GM12875 (cell line): ENCODE data around the gene NAA11.

Experiments
- H3K4me3 ChIP-seq: one replicate; pipeline ENCODE4 v1.5.1; 2011; ENCODE audit warnings: low read depth, low read length, control low read depth
- TF ChIP-seq, protein P1 (sequence below): IDR thresholded peaks from 2 replicates; pipeline ENCODE4 v1.5.1; 2011; ENCODE audit warnings: low read depth, mild to moderate bottlenecking, control low read depth, inconsistent platforms, low read length, moderate library complexity, borderline replicate concordance; ENCODE audit not compliant: insufficient read depth

Gene NAA11

DNA sequence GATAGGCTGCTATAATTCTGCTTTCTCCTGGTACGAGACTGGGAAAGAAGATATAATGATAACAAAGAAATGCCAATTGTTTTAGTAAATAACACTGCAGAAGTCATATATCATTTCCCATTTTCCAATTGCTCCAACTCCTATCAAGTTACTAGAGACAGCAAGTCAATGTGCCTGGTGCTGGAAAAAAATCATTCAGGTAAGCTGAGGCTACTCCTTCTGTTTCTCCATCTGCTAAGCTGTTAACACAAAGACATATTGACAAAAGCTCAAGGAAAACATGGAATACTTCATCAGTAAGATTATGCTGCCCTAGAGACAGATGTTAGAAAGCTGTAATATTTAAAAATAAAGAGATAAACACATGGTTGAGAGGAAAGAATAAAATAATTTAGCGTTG, 10.0 kb downstream of the NAA11 start:
- H3K4me3 ChIP-seq: no peak overlapping the region
- TF ChIP-seq, protein P1, sequence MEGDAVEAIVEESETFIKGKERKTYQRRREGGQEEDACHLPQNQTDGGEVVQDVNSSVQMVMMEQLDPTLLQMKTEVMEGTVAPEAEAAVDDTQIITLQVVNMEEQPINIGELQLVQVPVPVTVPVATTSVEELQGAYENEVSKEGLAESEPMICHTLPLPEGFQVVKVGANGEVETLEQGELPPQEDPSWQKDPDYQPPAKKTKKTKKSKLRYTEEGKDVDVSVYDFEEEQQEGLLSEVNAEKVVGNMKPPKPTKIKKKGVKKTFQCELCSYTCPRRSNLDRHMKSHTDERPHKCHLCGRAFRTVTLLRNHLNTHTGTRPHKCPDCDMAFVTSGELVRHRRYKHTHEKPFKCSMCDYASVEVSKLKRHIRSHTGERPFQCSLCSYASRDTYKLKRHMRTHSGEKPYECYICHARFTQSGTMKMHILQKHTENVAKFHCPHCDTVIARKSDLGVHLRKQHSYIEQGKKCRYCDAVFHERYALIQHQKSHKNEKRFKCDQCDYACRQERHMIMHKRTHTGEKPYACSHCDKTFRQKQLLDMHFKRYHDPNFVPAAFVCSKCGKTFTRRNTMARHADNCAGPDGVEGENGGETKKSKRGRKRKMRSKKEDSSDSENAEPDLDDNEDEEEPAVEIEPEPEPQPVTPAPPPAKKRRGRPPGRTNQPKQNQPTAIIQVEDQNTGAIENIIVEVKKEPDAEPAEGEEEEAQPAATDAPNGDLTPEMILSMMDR: no peak

DNA sequence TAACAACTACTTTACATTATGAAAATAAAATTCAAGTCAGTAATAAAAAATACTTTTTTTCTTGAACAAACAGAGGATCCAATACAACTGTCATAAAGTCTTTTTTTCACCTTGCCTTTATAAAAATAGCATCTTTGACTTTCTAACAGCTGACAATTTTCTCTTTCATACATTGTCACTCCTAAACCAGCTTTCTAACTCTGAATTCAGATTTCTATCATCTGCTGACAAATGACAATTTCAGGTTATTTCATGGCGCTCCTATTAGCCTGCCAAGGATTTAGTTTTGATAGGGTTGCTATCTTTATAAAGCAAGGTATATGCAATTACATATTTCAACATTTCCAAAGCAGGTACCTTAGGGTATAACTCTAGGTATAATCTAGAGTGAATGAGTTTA, 14.6 kb downstream of the NAA11 start:
- TF ChIP-seq, protein P1: no peak
- H3K4me3 ChIP-seq: no peak overlapping the region

DNA sequence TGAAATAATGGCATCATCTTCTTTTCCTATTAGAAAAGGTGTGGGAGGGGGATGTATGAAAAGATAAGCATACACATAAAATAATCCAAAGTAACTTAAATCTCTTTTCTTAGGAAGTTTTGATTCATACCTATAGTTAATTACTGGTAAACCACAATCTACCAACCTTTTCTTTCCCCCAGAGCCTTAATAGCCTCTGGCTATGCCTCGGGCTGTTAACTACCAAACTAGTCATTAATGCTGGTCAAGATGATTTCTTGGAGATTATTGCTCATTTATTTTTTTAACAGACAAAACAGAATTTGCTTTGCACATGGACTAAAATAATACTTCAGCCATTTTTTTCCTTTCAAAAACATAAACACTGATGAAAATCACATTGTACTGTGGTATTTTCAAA, 16.9 kb downstream of the NAA11 start:
- H3K4me3 ChIP-seq: no peak overlapping the region
- TF ChIP-seq, protein P1: no peak

DNA sequence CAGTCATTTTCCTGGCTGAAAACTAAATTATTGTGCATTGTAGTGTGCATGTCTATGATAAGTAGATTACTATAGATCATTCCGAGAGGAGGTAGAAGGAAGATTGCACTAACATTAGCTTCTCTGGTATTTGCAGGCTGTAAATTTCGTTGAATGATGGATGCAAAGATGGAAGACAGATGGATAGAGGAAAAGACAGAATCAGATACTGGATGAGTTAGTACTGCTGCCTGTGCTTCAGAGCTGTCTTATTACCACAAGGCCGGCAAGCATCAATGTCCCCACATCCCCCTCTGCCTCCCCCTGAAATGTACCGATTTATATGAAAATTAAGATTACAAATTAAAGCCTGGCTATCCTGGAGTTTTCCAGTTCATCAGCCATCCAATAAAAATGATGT, 17.7 kb downstream of the NAA11 start:
- TF ChIP-seq, protein P1: no peak
- no peak overlapping the region for H3K4me3 ChIP-seq

DNA sequence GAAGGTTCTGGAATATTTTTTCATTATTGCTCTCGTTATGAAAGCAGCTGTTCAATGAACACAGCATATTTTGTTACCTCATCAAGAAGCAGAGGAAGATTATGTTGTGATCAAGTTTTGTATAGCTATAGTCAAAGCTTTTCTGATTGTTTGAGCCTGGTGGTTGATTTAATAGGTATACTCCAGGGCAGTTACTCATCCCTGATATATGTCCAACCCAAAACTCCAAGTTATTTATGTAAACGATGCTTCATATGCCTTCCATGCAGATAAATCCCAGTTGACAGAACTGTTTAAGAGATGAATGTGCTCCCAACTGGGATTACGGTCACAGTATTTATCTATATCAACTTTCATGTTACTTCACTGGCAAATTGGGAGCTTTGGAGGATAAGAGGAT, 19.1 kb downstream of the NAA11 start:
- no peak overlapping the region for H3K4me3 ChIP-seq
- TF ChIP-seq, protein P1: no peak

DNA sequence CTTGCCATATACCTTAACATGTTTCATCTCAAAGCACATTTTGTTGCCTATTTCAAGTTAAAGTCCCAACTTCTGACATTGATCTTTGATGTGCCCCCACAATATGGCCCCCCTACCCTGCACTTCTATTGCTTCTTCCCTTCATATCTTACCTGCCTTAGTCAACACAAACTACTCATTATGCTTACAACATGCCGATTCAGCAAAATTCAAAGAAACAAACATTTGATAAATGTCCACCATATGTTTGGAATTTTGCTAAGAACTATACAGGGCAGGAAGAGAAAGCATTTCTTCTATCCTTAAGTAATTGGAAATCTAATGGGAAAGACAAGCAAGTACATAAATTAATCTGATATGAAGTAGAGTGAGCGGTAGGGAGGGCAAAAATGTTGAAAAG, 25.6 kb downstream of the NAA11 start:
- TF ChIP-seq, protein P1: no peak
- no peak overlapping the region for H3K4me3 ChIP-seq

DNA sequence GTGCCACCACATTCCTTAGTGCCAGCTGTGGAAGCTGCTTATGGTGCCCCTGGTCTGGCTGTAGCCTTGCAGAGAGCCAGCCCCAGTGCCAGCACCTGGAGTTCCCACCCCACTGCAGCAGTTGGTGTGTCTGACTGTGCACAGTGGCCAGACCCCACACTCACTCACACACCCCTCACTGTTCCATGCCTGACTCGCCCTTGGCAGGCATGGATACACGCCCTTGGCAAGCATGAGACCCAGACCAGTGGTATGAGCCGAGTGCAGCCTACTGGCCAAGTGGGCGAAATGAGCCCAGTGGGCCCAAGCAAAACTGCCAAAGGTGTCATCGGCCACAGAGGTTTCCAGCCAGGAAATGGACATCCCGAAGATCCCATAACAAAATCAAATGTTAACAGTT, 27.4 kb downstream of the NAA11 start:
- TF ChIP-seq, protein P1: no peak
- H3K4me3 ChIP-seq: no peak overlapping the region
